Peyer's patch (tissue), 4 donors: Measurements from ENCODE around the gene ADCY9.

Experiments
- CTCF ChIP-seq, 6 experiments: fragments of 450-650 bp in 4 of 6; fragments of 200-600 bp in 2 of 6; sonication (generic) in 1 of 6; IDR thresholded peaks; one replicate each; pipeline ENCODE4 v1.5.1; 2017 to 2019; ENCODE audit warnings: antibody characterized with exemption in 6 of 6, mild to moderate bottlenecking in 3 of 6, moderate library complexity in 1 of 6
- POLR2A ChIP-seq, 2 donors: fragments of 450-650 bp; IDR thresholded peaks; one replicate each; pipeline ENCODE4 v1.5.1; 2017; ENCODE audit warnings: antibody characterized with exemption in 2 of 2, mild to moderate bottlenecking in 2 of 2, moderate library complexity in 2 of 2

GRCh38 chr16:4003166-4003565 lies 113.1 kb downstream of the ADCY9 start:
- TF ChIP-seq CTCF (IDR thresholded peaks at IDR 0.05) (no peak), POLR2A (IDR thresholded peaks at IDR 0.05) (no peak)
